OCI-M2 (cell line): ENCODE results near the gene EXTL1.

ENCODE experiments used
- DNase-seq: peaks from one replicate; lab custom pipeline; 2025; ENCODE audit not compliant: unreplicated experiment; lab: John Stamatoyannopoulos, UW

The EXTL1 gene

GRCh38 chr1:25996966-25997827 is 24.4 kb upstream of the EXTL1 start:
- no peak for DNase-seq

- DNase-seq = peak; percentile 90
Observed at GRCh38 chr1:25997828-25998761, 23.5 kb upstream of the EXTL1 start, which contains the start of gene PAFAH2. PAFAH2 (minus strand) TSS chr1:25998063; CDS start chr1:25990816, 7,247 bp downstream.

GRCh38 chr1:25999041-25999800 is 22.4 kb upstream of the EXTL1 start:
- DNase-seq = no peak

GRCh38 chr1:26003262-26003661 is 18.3 kb upstream of the EXTL1 start:
- DNase-seq = no peak

- no peak for DNase-seq
Observed at GRCh38 chr1:26003756-26004155, 17.8 kb upstream of the EXTL1 start.

GRCh38 chr1:26005434-26006105 is 16.0 kb upstream of the EXTL1 start:
- DNase-seq = no peak

GRCh38 chr1:26006710-26007109 is 14.9 kb upstream of the EXTL1 start:
- no peak for DNase-seq

GRCh38 chr1:26009796-26010447 is 11.7 kb upstream of the EXTL1 start:
- no peak for DNase-seq

- DNase-seq = no peak
Observed at GRCh38 chr1:26010825-26011224, 10.8 kb upstream of the EXTL1 start.

GRCh38 chr1:26012864-26013263 is 8.7 kb upstream of the EXTL1 start:
- DNase-seq = no peak

GRCh38 chr1:26014179-26014578 is 7.4 kb upstream of the EXTL1 start:
- DNase-seq = no peak

- no peak for DNase-seq
Observed at GRCh38 chr1:26015358-26015757, 6.2 kb upstream of the EXTL1 start.

- no peak for DNase-seq
Observed at GRCh38 chr1:26016258-26016952, 5.2 kb upstream of the EXTL1 start.

GRCh38 chr1:26016953-26017545 is 4.5 kb upstream of the EXTL1 start:
- DNase-seq = no peak

- no peak for DNase-seq
Observed at GRCh38 chr1:26017606-26018005, 4.0 kb upstream of the EXTL1 start.

- no peak for DNase-seq
Observed at GRCh38 chr1:26019641-26020315, 1.8 kb upstream of the EXTL1 start.

GRCh38 chr1:26020330-26020768 is 1.2 kb upstream of the EXTL1 start:
- no peak for DNase-seq

GRCh38 chr1:26020941-26021646 is 481 bp upstream of the EXTL1 start:
- no peak for DNase-seq
